Raji (cell line): ENCODE data around the gene ZNF213.

Experiments used
- POLR2A ChIP-seq: IDR thresholded peaks from 2 replicates; pipeline ENCODE4 v1.6.1; 2011; ENCODE audit warnings: low read depth, low read length, control low read depth; ENCODE audit not compliant: insufficient read depth

Gene ZNF213

GRCh38 chr16:3149193-3149530 lies 14.3 kb downstream of the ZNF213 start:
- no peak for TF ChIP-seq POLR2A

- no peak for TF ChIP-seq POLR2A
Observed at GRCh38 chr16:3149630-3150345, 15.0 kb downstream of the ZNF213 start.

GRCh38 chr16:3150346-3151218 lies 15.8 kb downstream of the ZNF213 start:
- TF ChIP-seq POLR2A = no peak

DNA sequence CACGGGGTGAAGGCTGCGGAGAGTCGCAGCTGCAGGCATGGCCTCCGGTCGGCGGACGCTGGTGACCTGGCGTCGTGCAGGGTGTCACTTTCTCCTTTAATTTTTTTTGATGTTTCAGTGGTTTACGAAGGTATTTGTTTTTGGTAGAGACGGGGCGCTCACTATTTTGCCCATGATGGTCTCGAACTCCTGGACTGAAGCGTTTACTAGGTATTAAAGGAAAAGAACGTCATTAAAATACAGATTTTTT lies 17.1 kb downstream of the ZNF213 start:
- TF ChIP-seq POLR2A = no peak

DNA sequence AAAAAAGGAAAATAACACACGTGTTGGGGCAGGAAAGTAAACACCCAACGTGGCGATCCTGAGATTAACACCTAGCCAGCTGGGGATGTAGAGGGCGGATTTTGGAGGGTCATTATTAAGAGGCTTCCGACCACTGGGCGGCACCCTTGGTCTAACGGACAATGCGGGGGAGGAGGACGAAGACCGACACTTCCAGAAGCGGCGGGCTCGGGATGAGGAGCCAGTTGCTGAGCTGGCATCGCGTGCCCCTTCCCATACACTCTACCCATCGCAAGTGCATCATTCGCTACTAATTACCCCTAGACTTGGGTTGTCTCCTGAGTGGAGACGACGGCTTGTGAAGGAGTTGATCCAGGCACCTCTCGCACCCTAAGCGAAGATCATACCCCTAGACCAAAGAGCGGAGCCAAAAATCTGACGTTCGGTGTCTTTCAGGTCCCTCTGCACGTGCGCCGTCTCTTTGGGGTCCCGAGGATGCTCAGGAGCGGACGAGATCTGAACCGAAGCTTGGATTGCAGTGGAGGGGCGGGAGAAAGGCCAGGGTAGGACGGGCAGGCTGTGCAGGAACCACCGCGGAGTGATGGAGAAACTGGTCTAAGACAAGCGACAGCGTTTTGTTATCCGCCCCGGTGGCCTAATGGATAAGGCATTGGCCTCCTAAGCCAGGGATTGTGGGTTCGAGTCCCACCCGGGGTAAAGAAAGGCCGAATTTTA lies 17.6 kb downstream of the ZNF213 start:
- no peak for TF ChIP-seq POLR2A

- no peak for TF ChIP-seq POLR2A
Observed at GRCh38 chr16:3152991-3153368, 18.2 kb downstream of the ZNF213 start.

GRCh38 chr16:3155181-3155580 lies 20.4 kb downstream of the ZNF213 start:
- TF ChIP-seq POLR2A = no peak

GRCh38 chr16:3155972-3156371 lies 21.1 kb downstream of the ZNF213 start:
- TF ChIP-seq POLR2A = no peak

DNA sequence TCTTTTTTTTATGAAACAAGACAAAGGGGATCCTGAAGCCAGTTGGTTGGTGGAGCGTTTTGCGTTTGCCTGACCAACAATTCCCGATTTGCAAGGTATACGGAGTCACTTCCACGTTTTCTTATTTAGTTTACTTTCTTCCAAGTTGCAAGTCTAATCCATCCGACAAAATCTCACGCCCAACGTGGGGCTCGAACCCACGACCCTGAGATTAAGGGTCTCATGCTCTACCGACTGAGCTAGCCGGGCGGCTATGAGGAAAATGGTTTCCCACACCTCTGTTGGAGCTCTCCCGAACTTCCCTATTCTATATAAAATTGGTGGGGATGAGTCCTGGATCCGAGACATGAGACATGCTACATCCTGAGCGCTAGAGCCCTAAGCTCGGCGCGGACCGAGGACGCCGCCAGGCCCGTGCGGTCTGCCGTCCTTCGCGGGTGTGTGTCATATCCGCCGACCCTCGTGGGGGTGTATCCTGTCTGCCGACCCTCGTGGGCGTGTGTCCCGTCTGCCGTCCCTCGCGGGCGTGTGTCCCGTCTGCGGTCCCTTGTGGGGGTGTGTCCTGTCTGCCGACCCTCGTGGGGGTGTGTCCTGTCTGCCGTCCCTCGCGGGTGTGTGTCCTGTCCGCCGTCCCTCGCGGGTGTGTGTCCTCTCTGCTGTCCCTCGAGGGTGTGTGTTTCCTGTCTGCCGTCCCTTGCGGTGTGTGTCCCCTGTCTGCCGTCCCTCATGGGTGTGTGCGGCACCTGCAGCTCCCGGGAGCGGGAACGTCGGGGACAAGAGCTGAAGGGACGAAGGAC lies 22.6 kb downstream of the ZNF213 start:
- no peak for TF ChIP-seq POLR2A

GRCh38 chr16:3158026-3158509 lies 23.2 kb downstream of the ZNF213 start:
- TF ChIP-seq POLR2A = no peak

DNA sequence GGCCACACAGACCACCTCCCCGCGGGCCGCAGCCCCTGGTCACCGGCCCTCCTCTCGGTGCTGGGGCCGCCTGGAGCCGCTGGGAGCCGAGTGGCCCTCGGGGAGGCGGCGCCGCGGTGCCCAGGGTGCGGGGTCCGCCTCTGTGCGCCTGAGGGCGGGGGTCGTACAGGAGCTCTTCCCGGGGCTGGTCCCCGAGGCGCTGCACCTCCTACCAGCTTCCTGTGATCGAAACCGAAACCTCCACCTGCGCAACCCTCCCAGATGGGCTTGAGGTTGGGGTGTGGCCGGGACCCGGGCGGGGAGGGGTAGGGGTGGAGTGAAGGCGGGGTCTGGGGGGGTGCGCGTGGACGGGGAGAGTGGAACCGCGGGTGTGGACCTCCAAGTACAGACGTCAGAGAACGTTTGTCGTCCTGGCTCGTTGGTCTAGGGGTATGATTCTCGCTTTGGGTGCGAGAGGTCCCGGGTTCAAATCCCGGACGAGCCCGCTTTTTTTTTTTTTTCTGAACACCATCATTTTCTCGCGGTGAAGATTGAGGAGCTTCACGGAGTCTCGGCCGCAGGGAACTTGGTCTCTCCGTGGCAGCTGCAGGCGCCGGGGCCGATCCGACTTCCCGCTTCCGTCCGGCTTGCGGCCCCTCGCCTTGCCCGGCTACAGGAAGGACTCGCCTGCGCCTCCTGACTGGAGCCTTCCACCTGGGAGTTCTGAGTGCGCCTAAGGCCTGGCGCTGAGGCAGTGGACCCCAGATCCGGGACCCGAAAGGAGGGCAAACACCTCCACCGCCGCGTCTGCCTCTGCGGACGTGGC lies 23.9 kb downstream of the ZNF213 start:
- peak; percentile 72 for TF ChIP-seq POLR2A

DNA sequence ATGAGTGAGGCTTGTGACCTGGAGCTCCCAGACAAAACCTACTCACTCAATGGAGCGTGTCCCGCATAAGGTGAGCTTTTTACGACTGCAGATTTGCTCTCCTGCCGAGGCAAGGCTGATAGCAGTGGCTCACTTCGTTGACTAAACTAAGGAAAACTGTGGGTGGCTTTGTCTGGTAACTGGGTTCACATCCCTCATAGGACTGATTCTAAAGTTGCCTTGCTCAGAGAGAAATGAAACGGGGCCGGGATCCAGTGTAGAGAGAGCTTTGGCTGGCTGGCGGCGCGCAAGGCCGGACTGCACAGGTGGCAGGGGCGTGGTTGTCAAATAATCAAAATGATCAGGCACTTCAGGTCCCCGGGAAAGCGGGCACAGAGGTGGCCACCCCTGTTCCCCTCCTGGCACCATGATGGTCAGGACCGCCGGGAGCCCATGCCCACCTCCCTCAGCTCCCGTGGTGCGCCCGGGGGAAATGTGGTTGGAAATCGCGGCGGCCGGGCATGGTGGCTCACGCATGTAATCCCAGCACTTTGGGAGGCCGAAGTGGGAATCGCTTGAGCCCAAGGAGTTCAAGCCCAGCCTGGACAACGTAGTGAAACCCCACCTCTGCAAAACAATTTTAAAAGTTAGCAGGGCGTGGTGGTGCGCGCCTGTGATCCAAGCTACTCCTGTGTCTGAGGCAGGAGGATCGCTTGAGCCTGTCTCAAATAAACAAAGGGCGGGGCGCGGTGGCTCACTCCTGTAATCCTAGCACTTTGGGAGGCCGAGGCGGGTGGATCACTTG lies 26.6 kb downstream of the ZNF213 start:
- no peak for TF ChIP-seq POLR2A

DNA sequence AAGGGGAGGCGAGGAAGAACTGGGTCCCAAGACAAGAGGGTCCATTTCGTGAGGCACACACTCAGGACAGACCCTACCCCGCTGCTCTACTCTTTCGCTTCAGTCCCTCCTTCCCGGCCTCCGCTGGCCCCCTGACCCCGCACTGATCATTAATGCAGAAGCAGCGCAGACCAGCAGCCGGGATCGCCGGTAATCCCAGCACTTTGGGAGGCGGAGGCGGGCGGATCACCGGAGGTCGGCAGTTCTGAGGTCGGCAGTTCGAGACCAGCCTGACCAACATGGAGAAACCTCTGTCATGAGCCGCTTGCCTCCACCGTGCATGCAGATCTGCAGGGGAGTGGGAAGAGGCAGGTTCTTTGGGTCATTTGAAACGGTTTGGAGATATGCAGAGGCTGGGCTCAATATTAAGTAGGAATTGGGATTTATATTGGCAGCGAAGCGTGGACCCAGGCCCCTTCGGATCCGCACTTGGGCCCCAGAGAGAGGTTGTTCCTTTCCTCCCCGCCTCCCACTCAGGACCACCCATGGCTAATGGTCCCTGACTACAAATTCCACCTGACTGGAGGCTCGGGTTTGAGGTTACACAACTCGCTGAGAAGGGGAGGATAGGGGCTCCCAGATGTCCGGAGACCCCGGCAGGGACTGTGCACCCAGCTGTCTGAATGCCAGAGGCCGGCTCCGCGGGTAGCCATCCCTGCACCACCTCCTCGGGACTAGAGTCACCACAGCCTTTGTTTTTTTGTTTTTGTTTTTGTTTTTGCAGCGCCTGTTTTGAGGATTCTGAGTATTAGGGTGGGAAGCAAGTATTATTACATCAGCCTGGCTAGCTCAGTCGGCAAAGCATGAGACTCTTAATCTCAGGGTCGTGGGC lies 29.5 kb downstream of the ZNF213 start:
- no peak for TF ChIP-seq POLR2A
